GF-D8 (cell line): ENCODE measurements around the gene COL5A2.

Experiments used
- DNase-seq: peaks from one replicate; lab custom pipeline; 2025; lab: John Stamatoyannopoulos, UW

The COL5A2 gene

GRCh38 chr2:189179570-189179950 is at the start of gene COL5A2:
TSS of gene COL5A2 (minus strand) at chr2:189179761. CDS start at chr2:189179604, 157 bp downstream.
- no peak for DNase-seq

- DNase-seq: no peak
Measured at GRCh38 chr2:189226017-189226416, 46.5 kb upstream of the COL5A2 start.

DNA sequence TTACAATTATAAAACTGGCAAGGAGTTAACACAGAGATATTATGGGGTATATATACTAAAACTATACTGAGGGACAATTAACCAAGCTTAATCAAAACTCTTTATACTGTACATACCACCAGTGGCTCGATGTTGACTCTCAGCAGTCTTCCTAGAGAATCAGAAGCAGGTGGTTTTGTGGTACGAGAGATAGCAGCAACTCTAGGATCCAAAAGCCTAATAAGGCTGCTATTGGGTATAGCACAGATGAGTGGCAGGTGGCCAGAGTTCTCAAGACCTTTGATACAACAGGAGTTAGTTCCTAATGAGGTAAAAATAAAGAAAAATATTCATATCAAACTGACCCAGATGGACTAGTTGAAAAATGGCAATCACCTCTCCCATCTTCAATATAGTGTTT is 45.5 kb upstream of the COL5A2 start:
- DNase-seq: no peak

DNA sequence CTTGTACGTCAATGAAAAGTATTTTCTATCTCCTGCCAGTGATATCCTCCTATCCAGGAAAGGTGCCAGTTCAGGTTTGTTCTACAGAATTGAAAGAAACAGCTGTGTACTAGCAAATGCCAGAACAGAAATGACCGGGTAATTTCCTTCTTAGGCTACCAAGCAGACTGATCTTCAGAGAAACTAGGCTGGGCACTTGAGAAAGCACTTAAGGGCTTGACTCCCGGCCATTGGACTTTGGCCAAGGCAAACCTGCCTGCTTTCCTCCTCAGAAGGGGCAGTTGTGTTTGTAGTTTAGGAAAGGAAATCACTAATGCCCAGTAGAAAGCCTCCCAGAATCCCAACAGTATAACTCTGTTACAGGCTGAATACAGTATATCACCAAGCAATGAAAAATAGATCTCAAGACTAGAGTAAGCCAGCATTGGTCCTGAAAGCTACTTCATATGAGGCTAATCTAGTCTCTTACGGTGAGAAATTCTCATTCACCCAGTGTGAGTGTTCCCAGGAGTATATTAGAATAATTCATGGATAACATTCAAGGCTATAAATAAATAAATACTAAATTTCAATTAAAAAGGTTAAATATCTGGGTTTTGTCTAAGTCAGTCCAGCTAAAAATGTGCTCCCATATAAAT is 43.0 kb upstream of the COL5A2 start:
- DNase-seq: no peak

GRCh38 chr2:189221811-189222467 is 42.4 kb upstream of the COL5A2 start:
- DNase-seq: no peak

DNA sequence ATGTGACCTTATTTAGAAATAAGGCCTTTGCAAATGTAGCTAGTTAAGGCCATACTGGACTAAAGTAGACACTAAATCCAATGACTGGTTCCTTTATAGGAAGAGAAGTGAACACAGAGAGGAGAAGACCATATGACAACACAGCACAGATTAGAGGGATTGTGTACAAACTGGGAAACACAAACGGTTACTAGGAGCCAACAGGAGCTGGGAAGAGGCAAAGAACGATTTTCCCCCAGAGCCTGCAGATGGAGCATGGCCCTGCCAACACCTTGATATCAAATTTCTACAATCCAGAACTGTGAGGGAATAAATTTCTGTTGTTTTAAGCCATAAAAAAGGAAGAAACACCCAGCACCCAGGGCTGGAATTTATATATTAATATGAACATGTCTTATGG is 38.7 kb upstream of the COL5A2 start:
- DNase-seq: no peak

- no peak for DNase-seq
Measured at GRCh38 chr2:189217541-189217940, 38.0 kb upstream of the COL5A2 start.

DNA sequence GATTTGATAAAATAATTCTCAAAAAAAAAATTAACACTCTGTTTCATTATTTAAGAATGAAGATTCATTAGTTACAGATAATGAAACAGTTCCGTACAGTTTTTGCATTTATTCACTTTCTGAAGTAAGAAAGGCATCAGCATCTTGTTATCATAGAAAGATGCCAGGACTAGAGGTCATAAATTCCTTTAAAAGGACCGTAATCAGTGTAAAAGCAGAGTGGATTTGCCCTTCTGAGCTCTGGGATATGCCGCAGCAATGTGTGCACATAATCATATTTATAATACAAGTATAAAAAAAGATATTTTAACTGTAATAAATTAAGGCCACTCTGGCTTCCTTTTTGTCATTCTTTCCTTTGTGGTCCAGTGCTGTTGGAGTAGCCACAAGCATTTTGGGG is 37.5 kb upstream of the COL5A2 start:
- no peak for DNase-seq

GRCh38 chr2:189214484-189214883 is 34.9 kb upstream of the COL5A2 start:
- no peak for DNase-seq

DNA sequence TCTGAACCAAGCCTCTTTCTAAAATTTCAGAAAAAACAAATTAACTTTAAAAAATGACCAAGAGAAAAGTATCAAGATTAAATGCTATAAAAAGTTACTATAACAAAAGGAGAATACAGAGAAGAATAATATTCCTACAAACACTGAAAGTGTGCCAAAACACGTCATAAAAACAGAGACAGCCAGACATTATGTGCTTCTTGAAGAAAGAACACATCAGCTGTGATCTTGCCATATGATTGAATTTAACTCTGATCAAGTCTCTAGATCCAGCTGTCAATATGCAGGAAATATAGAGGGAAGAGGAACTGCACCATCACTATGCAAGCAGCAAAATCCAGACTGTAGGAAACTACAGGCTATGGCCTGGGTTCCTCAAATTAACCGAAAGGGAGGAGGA is 33.7 kb upstream of the COL5A2 start:
- no peak for DNase-seq

GRCh38 chr2:189210250-189211087 is 30.9 kb upstream of the COL5A2 start:
- DNase-seq: no peak

- no peak for DNase-seq
Measured at GRCh38 chr2:189208254-189208653, 28.7 kb upstream of the COL5A2 start.

- no peak for DNase-seq
Measured at GRCh38 chr2:189204322-189204941, 24.9 kb upstream of the COL5A2 start.

GRCh38 chr2:189203177-189203799 is 23.7 kb upstream of the COL5A2 start:
- no peak for DNase-seq

DNA sequence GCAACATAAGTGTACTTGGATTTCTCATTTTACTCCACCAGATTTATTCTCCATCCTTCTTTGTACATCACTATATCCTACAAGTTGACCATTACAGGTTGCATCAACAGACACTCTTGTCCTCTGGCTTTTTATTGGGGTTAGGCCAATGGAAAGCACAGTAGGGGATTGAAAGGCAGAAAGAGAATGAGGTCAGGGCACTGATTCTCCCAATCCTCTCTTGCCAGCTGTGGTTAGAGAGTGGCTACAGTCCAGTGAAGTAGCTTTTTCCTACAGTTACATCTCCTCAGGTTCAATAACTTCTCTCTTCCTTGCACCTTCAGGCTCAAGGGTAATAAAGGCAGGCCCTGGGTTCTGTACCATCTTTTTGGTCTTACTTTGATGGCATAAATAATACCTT is 20.2 kb upstream of the COL5A2 start:
- DNase-seq: no peak

DNA sequence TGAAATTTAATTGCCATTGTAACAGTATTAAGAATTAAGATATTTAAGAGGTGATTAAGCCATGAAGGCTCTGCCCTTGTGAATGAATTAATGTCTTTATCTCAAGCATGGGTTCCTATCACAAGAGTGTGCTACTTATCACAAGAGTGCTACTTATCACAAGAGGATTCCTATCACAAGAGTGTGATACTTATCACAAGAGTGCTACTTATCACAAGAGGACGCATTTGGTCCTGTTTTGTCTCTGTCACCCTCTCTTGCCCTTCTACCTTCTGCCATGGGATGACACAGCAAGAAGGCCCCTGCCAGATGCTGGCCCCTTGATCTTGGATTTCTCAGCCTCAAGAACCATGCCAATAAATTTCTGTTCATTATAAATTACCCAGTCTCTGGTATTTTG is 13.2 kb upstream of the COL5A2 start:
- DNase-seq: no peak

DNA sequence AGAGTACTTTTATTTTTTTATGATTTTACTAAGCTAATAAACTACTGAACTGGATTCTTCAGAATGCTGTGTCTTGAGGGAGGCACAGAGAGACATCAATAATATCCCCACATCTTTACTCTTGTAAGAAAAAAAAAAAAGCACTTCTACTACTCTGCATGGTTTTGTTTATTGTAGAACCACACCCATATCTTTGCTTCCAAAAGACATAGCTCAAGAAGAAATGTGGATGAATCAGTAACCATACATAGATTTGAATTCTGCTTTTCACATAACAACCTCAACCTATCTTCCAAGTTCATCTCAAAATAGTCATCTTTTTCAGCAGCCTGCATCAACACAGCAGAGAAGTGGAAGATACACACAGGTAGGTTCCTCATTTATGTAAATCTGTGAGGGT is 12.2 kb upstream of the COL5A2 start:
- DNase-seq: no peak

DNA sequence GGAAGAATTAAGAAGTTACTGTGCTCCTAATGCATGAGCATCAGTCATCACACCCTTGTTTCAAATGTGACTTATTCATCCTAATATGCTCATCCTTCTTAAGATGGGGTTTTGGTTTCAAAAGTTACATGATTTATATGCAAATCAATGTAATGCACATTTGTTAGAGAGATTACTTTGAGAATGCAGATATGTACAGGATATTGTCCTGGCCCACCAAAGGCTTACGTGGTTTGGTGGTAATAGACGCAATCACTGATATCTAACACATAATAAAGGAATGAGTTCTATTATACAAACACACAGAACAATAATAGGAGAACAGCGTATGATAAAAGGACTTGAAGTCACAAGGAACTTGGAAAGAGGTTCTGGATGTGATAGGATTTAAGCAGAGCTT is 11.1 kb upstream of the COL5A2 start:
- DNase-seq: no peak

DNA sequence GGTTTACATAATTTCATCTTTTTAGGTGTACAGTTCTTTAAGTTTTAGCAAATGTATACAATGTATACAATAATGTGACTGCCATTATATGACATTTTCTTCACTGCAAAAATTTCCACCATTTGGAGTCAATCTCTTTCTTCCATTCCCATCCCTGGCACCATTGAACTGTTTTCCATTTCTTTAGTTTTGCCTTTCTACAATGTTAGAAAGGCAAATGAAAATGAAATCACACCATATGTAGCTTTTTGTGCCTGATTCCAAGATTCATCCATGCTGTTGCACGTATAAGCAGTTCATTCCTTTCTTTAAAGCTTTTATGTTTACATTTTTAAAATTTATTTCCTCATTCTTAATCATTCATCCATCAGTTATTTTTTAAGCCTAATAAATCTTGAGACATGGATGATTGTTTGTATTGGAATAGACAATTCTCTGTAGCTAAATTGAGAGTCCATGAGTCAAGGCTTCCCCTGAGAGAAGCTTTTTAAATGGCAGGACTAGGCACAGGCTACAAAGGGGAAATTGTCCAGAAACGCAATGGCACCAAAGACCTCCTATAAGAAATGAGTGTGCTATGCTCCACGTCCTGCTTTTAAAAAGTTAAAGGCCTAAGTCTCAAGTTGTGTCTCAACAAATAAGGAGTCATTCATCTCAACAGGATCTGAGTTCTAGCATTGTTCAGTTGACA is 8.7 kb upstream of the COL5A2 start:
- DNase-seq: no peak

GRCh38 chr2:189183170-189183569 is 3.6 kb upstream of the COL5A2 start:
- no peak for DNase-seq

DNA sequence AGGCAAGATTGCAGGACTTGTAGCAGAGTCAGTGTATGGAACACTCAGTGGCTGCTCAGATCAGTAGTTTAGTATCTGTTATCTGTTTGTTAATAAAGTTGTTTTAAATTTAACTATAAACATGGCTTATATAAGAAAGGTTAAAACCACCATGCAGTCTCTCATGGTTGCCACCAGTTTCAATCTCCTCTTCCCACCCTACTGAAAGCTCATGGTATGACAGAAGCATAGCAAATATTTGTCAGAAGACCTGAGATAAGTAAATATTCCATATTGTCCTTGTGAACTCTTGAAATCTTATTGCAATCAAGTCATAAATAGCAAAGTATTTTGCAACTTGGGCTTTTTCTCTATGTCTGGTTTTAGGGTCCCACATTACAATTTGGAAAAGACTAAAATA is 2.1 kb upstream of the COL5A2 start:
- no peak for DNase-seq
